Activated T-cell treated with anti-CD3 and anti-CD28 coated beads, Interleukin-2, amount 50 U/mL, for 48 hours (primary cell): ENCODE measurements around the gene DHDH.

ENCODE experiments used
- DNase-seq, 2 experiments: peaks; one replicate each; pipeline ENCODE4 v3.0.0-alpha.2; 2020

DHDH gene

DNA sequence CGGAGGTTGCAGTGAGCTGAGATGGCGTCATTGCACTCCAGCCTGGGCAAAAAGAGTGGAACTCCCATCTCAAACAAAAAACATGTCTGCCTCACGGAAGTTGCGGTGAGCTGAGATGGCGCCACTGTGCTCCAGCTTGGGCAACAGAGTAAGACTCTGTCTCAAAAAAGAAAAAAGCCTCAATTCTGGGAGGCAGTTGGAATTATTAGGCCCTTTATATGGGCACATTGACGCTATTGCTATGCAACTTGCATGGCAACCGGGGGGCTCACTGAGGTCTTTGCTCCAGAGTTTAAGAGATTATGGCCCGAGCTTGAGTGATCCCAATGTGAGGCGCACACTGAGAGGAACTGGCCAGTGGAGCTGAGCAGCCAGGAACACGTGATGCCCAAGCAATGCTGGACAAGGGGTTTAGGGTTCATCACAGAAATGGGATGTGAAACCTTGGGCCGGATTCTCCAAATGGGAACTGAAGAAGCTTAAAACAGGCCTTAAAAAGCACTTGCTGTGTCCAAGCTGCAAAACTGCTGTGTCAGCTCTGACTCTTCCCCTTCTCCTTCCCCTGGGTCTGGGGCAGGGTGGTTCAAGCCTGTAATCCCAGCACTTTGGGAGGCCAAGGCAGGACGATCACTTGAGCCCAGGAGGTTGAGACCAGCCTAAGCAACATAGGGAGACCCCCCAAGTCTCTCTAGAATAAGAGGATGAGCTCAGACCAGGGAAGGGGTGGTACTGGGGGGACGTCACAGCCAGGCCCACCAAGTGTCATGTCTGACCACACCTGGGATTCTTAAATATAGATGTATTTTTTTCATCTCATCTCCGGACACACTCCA, 34.1 kb downstream of the DHDH start:
- DNase-seq = peak in 1 of 2 experiments; percentile 31

DNA sequence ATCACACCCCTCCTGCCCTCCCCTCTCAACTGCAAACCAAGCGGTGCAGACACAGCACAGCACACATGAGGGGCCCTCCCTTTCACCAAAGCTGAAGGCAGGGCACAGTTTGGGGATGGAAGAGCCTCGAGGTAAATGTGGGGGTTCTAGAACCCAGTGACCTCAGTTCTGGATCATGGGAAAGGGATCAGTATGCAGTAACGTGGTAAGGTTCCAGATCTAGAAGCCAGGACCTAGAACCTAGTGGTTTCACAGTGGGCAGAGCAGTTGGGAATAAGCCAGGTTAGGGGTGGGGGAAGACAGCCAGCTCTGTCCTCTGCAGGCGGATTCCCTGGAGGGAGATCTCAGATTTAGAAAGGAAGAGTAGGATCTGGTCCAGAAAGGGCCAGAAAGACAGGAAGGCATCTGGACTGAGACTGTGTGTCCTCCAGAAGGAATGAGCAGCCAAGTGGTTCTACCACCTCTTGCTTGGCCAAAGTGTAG, 34.7 kb downstream of the DHDH start:
- no peak for DNase-seq

DNA sequence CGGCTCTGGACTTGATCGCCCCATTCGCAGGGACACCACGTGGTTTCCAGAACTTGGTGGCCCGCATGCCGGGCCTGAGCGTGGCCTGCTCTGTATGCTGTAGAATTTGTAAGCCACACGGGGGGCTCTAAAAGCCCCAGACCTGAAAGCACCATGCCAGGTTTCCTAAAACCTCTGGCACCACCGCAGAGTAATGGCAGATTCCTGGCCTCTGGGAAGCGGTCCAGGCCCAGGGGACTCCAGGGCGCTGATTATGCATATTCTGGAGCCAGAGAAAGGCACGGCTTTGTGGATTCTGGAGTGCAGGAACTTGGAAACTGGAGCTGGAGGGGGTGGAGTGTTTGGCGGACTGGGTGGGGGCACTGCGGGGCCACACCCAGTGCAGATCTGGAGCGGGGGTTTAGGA, 35.3 kb downstream of the DHDH start:
- DNase-seq = no peak

DNA sequence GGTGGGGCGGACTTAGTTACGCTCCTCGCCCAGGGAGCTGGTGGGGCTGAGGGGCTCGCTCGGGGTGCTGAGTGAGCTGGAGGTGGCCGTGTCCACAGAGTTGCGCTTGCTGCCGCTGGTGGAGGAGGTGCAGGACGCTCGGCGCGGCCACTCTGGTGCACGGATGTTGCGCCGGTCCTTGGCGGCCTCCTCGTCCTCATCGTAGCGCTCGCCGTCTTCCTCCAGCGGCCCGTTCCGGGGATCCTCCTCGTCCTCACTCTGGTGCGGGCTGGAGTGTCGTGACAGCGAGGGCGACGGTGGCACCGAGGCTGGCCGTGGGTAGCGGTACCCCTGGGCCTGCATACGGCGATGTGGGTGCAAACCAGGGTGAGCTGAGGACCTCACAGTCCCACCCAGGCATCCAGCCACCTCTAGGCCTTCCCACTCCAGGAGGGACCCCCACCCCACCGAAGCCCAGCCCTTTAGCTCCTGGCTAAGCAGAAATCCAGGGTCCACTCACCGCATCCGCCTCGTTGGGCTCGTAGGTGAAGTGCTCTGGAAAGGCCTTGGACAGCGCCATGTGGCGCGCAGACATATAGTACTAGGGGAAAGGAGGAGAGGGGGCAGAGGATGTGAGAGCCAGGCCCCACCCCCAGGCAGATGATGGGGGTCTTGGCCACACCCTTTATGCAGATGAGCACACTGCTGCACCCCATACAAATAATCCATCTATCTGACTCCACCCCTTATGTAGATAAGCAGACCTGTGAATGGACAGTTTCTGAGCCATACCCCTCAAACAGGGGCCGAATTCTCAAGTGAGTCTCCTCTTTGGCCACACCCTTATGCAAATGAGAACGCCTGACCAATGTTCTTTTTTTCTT, 36.0 kb downstream of the DHDH start:
- DNase-seq = no peak

DNA sequence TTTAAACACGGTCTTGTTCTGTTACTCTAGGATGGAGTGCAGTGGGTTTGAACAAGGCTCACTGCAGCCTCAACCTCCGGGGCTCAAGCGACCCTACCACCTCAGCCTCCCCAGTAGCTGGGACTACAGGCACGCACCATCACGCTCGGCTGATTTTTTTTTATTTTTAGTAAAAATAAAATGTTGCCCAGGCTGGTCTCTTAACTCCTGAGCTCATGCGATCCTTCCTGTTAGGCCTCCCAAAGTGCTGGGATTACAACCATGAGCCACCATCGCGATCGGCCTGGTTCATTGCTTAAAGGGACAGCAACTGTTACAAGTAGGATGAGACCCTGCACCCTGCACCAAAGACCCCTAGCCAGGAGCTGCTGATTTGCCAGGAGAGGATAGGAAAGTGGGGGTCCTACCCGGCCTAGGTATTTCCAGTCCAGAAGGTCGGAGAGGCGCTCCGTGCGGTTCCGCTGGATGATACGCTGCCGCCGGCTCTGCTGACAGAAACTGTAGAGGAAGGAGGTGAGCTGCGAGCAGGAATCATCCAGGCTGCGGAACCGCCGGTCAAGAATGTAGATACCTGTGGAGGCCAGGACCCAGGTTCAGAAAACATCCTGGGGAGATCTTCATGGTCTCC, 36.8 kb downstream of the DHDH start:
- DNase-seq = no peak

DNA sequence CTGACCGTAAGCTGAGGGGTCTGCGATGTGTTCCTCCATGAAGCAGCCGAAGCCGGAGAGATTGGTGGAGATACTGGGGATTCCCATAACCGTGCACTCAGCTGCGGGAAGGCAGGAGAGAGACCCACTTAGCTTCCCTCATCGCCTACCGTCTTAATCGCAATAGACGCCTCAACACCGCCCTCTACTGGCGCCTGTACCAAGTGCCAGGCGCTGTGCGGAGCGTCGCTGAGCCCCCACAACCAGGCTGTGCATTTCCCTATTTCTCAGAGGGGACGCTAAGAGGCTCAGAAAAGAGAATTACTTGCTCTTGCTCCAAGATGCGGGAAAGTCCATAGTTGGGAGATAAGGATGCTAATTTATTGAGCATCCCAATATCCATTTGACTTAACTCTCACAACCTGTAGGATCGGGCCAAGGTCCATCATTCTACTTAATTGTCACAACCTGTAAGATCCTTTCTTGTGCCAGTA, 37.5 kb downstream of the DHDH start:
- DNase-seq = peak; percentile 88

DNA sequence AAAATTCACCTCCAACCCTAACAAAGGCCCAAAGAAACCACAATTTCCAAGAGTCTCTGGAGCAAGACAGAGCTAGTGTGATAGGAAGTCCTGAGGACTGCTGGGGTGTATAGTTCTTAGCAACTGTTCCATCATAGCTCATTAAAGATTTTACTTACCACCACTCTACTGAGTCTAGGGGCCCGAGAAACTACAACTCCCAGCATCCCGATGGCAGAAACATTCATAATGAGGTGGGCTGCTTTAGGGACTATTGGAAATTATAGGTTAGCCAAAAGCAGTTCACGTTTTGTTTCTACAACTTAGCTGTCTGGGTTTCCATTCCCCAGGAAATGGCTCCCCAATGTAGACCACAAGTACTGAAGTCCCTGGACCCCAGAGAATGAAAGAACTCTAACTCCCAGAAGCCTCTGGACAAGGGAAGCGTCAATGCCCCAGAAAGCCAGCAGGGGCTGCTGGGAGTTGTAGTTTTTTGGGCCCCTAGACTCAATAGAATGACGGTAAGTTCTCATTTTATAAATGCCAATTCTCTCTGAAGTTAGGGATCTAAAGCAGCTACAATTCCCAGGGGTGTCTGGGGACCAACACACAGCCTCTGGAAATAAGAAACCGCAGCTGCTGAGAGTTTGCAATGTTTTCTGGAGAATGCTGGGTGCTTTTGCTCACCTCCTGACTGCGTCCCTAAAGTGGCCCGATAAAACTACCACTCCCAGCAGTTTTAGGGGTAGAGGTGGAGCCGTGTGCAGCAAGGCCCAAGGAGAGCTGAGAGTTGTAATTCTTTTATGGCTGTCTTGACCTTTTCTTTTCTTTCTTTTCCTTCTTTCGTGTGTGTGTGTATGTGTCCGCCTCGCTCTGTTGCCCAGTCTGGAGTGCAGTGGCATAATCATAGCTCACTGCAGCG, 42.7 kb downstream of the DHDH start:
- DNase-seq = peak; percentile 56 to 57

DNA sequence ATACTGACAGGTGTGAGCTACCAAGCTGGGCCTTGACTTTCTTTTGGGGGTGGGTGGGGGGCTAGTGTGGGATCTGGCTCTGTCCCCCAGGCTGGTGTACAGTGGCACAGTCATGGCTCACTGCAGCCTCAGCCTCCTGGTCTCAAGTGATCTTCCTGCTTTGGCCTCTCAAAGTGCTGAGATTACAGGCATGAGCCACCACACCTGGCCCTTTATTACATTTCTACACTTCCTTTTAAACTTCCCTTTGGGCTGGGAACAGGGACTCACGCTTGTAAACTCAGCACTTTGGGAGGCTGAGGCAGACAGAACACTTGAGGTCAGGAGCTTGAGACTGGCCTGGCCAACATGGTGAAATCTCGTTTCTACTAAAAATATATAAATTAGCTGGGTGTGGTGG, 43.6 kb downstream of the DHDH start:
- DNase-seq = no peak

DNA sequence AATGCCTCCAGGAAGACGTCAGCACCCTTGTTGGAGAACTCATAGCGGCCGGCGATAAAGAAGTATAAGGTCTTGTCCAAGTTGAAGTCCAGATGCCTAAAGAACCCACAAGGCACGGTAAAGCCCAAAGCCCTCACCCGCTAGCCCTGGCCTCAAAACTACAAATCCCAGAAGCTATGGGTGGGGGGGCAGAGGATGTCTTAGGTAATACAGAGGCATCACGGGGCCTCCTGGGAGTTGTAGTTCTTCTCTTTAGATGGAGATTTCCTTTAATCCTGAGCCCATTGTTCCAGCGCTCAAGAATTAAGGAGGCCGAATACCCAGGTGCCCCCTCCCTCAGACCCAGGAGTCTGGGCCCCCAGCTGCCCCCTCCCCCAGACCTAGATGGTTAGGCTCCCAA, 48.8 kb downstream of the DHDH start:
- DNase-seq = no peak

DNA sequence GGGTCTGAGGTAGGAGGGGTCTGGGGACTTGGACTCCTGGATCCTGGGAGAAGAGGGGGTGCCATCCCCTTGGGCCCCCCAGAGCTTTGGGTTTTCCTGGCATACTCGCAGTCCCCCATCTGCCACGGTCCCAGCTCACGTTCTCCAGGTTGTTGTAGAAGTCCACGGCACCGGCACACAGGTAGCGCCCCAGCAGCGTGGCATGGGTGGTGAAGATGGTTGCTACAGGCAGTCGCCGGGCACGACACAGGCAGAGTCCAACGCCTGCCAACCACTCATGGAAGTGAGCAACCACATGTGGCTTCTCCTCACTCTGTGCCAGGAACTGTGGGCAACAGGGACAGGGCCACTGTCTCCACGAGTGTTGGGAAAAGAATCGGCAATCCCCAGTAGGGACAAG, 52.2 kb downstream of the DHDH start:
- no peak for DNase-seq

DNA sequence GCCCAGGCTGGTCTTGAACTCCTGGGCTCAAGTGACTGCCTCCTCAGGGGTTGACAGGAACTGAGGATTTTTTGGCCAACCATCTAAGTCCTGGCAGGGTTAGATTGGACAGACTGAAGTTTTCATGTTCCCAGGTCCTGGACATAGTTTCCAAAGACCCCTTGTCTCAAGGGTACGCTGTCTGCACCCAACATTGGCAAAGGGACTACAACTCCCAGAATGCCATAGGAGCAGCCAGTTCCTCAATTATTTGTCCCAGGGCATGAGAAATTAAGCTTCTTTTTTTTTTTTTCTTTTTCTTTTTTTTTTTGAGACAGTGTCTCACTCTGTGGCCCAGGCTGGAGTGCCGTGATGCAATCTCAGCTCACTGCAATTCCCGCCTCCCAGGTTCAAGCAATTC, 52.7 kb downstream of the DHDH start:
- no peak for DNase-seq

DNA sequence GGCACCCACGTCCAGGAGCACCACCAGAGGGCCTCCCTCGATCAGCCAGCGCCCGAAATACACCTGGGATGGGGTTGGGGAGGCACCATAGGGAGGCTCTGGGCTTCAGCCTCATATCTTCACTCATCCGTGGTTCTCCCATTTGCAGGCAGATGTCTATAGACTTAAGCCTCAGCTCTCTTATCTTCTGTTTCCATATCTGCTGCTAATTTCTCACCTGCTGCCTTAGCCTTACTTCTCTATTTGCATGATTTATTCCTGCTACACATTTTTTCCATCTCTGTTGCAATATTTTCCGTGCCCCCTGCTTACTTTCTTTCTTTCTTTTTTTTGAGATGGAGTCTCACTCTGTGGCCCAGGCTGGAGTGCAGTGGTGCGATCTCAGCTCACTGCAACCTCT, 53.8 kb downstream of the DHDH start:
- no peak for DNase-seq

DNA sequence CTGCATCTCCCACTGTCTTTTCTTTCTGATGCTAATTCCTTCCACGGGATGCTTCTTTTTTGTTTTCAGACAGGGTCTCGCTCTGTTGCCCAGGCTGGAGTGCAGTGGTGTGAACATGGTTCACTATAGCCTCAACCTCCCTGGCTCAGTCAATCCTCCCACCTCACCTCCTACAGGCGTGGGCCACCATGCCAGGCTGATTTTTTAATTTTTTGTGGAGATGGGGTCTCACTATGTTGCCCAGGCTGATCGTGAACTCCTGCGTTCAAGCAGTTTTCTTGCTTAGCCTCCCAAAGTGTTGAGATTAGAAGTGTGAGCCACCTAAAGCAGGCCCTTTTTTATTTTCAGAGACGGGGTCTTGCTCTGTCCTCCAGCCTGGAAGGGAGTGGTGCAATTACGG, 54.8 kb downstream of the DHDH start:
- DNase-seq = no peak

DNA sequence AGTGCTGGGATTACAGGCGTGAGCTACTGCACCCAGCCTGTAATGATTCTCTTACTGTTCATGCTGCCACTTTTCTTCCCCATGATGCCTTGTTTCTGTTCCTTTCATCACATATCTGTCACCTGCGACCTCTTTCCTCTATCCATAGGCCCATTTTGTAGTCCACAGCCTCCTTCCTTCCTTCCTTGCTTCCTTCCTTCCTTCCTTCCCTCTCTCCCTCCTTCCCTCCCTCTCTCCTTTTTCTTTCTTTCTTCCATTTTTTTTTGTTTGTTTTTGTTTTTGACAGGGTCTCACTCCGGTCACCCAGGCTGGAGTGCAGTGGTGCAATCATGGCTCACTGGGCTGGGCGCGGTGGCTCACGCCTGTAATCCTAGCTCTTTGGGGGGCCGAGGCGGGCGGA, 55.4 kb downstream of the DHDH start:
- DNase-seq = no peak

DNA sequence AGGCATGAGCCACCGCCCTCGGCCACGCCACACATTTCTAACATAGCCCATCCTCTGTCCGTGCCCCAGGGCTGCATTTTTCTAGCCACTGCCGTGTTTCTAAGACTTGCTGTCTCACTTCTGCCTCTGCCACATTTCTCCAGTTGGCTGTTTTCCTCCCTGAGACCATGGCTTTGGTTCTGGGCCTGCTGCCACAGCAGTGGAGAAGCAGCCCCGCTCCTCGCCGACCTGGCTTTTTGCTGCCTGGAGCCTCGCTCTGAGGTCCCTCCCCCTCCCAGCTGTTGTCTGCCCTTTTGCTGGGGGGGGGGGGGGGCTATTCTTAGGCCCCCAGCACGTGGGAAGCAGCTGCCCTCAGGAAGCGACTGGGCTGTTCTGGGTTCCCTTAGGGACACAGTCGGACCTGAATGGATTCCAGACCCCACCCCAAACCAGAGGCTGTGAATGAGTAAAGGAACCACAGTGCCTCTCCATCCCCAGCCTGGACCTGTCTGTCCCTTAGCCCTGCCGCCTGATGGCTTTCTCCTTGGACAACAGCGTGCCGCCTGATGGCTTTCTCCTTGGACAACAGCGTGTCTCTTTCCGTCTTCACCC, 56.3 kb downstream of the DHDH start:
- no peak for DNase-seq

DNA sequence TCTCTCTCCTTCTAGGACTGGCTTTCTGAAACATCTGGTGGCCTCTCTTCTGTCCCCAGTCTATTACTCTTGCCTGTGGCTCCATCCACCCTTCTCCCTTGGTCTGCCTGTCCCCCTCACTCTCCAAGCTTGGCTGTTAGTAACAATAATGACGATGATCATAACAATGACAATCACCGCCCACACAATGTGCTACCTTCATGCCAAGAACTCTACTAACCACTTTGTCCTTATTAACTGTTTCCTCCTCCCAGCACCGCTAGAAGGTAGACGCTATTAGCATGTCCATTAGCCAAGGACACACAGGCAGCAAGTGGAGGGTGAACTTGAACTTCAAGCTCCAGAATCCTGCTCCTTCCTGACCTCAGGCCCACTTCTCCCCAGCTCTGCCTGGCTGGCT, 56.9 kb downstream of the DHDH start:
- DNase-seq = no peak

DNA sequence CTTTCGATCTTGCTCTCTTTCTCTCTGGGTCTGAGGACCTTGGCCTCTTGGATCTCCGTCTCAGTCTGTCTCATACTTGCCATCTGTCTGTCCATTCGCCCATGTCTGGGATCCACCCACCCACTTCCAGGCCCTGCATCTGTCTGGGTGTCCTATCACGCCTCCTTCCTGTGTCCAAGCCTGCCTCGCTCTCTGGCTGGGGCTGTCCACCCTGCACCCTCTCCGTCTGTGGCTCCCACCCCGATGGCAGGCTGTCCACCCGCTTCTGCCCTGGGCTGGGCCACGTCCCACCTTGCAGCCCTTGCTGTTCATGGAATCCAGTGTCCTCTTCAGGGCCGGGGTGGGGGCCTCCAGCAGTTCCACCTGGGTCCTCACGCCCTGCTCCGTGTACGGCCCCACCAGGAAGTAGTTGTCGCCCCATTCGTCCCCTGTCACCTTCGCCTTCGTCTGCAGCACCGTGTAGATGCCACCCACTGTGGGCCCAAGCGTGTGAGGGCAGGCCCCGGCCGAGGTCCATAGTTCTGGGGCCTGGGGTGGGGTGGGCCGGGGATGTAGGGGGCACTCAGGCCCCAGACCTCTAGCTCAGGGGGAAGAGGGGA, 57.6 kb downstream of the DHDH start:
- DNase-seq = no peak

DNA sequence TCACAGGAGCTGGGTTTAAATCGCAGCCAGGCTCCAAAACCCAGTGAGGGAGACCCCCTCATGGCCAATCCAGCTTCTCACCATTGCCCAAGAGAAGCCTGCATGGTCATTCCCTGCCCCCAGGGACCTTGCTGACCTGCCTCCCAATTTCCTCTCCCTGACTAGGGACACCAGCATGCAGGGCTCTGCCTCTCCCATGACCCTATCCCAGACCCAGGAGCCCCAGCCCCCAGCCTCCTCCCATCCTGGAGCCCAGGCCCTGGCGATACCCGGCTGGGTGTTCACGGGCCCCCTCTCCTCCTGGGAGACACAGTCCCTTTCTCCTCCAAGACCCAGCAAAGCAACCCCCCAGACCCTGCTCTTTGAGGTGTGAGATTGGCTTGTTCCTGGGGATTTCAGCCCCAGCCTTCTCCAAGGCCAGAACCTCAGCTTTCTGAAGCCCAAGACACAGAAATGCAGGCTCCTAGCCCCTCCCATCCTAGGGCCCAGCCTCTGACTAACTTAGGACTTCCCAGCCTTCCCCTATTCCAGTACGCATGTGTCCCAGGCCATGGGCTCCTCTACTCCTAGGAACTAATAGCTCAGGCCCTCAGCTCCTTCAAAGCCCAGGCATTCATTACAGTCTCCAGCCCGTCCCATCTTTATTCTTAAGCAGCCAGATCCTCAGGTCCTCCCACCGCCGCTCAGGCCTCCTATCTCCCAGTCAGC, 58.5 kb downstream of the DHDH start:
- peak in 1 of 2 experiments; percentile 39 for DNase-seq

DNA sequence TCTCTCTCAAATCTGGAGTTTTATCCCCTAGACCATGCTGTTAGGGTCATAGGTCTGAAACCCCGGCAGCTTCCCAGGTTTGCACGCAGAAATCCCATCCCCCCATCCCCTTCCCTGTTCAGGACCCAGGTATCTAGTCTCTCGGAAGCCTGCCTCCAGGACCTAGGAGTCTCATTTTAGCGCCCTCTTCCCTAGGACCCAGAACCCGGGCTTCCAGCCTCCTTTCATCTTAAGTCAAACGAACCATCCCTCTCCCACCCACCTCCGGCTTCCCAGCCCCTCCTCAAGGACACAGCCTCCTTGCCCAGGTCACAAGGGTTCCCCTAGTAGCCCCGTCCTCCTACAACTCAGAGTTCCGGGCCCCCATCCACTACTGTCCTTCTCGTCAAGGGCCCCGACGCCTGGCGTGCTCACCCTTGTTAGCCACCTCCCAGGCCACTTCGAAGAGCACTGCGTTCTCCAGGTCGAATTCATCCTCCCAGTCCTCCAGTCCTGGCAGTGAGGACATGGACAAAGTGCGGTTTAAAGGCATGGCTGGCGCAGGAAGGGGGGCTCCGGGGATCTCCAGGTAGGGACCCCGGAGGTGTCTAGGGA, 59.2 kb downstream of the DHDH start:
- DNase-seq = peak in 1 of 2 experiments; percentile 36
